ENCODE data around the gene NEDD4. TPM values are rescaled to one million over a fixed set of nuclear protein-coding genes. Genes with fewer than 3 reads are reported as not detected.

The NEDD4 gene
- total and polyA plus RNA-seq, 2 of the 4 experiments (the other 2 are of a cell fraction): 27.4 to 80.7 TPM

GRCh38 chr15:55827204-55827603 lies 166.2 kb downstream of the NEDD4 start:
- Histone ChIP-seq H4K20me1 (ENCODE audit: insufficient read depth, low read length) (peaks cover 7% of the 10 kb centered on the region; the same call in 1 of the 2 replicates), H4K8ac (ENCODE audit: low read depth in 2 of 2, low read length in 2 of 2) (no peak overlapping the region), H4K91ac (ENCODE audit: insufficient read depth, low read depth, low read length) (no peak overlapping the region), H3K9me3 (ENCODE audit: control insufficient read depth, insufficient read depth, low read length) (no peaks in the 10 kb centered on the region), H3K56ac (ENCODE audit: extremely low read depth, insufficient read depth, low read length) (no peak overlapping the region), H3K9ac (ENCODE audit: low read depth, low read length) (no peak overlapping the region), H2AK9ac (replicated peaks; ENCODE audit: low read depth, low read length, poor library complexity) (no peak overlapping the region), H2BK20ac (ENCODE audit: low read depth, low read length) (no peak overlapping the region), H4K5ac (ENCODE audit: low read depth, low read length) (no peak overlapping the region), H2AK5ac (ENCODE audit: low read depth, low read length) (no peak overlapping the region), H3K14ac (replicated peaks; ENCODE audit: low read depth, low read length) (no peak overlapping the region), H2AFZ (replicated peaks; ENCODE audit: low read length, poor library complexity) (no peak overlapping the region), H3K36me3 (ENCODE audit: control insufficient read depth, insufficient read depth, low read length) (peaks cover 17% of the 10 kb centered on the region), H3K4ac (ENCODE audit: low read depth, low read length) (no peak overlapping the region), H3K27ac (ENCODE audit: insufficient read depth, low read length) (no peak overlapping the region), H3K4me1 (ENCODE audit: control insufficient read depth, insufficient read depth, low read length) (peaks cover 6% of the 10 kb centered on the region), H3K4me2 (ENCODE audit: low read depth, low read length) (no peak overlapping the region), H2BK120ac (ENCODE audit: low read depth, low read length) (no peak overlapping the region), H3K9me1 (ENCODE audit: insufficient read depth, low read length) (peaks cover 9% of the 10 kb centered on the region; the same call in 1 of the 2 replicates), H3K27me3 (ENCODE audit: control insufficient read depth, insufficient read depth, low read length) (no peaks in the 10 kb centered on the region), H3K4me3 (ENCODE audit: insufficient read depth, low read depth, low read length) (no peak overlapping the region), H2BK15ac (ENCODE audit: low read depth, low read length) (no peak overlapping the region), H2BK5ac (ENCODE audit: low read depth, low read length, poor library complexity, severe bottlenecking) (no peak overlapping the region), H3K79me1 (ENCODE audit: low read depth in 1 of 2, low read length in 2 of 2) (no peaks in the 10 kb centered on the region), H3K23ac (ENCODE audit: low read depth, low read length) (no peak overlapping the region), H3K18ac (ENCODE audit: low read depth, low read length) (no peak overlapping the region)
- DNase-seq (peak; percentile 66), ATAC-seq (ENCODE audit: low read depth) (peak; percentile 66)
- CTCF ChIA-PET: no interaction called here
- intact Hi-C loops (cut with micrococcal nuclease) (no loop called here), dilution Hi-C loops (cut with HindIII; ENCODE audit: low sequenced_read_pairs, unreplicated experiment) (no loop called here), in situ Hi-C loops (cut with MboI; ENCODE audit: low sequenced_read_pairs) (no loop called here)
- BruUV-seq (replicated peaks): TSS peak; percentile 52
- POLR2A ChIA-PET (ENCODE audit: unreplicated experiment): interaction anchor here (0.5 to 0.6 kb wide), 2 partner anchors 113 to 199 kb away, joined by 3 to 4 read pairs; no protein-coding TSS in a partner anchor
- WGBS, 2 experiments (ENCODE audit: extremely low coverage in 2 of 2, insufficient read length in 1 of 2): no CpG with 5 or more reads among the region's 2 CpGs
- TF ChIP-seq MAFK (IDR thresholded peaks at IDR 0.05; ENCODE audit: low read depth, low read length) (no peak), RAD21 (IDR thresholded peaks at IDR 0.05; ENCODE audit: low read length) (no peak), CTCF (conservative IDR thresholded peaks at IDR 0.05; ENCODE audit: low read depth, low read length) (no peak), RFX5 (IDR thresholded peaks at IDR 0.05; ENCODE audit: low read depth, low read length) (no peak), FOS (IDR thresholded peaks at IDR 0.05; ENCODE audit: low read depth, low read length) (no peak), CEBPB (IDR thresholded peaks at IDR 0.05; ENCODE audit: low read depth, low read length) (no peak), MAZ (IDR thresholded peaks at IDR 0.05; ENCODE audit: borderline replicate concordance, low read depth, low read length) (no peak)

All from IMR-90 (cell line).